ENCODE data around the gene STARD8.
"Not testable (repeated sequence)": the region's sequence is repeated elsewhere in the genome, so short reads cannot be mapped to it uniquely, and the experiment has no call there.

STARD8 gene, protein sequence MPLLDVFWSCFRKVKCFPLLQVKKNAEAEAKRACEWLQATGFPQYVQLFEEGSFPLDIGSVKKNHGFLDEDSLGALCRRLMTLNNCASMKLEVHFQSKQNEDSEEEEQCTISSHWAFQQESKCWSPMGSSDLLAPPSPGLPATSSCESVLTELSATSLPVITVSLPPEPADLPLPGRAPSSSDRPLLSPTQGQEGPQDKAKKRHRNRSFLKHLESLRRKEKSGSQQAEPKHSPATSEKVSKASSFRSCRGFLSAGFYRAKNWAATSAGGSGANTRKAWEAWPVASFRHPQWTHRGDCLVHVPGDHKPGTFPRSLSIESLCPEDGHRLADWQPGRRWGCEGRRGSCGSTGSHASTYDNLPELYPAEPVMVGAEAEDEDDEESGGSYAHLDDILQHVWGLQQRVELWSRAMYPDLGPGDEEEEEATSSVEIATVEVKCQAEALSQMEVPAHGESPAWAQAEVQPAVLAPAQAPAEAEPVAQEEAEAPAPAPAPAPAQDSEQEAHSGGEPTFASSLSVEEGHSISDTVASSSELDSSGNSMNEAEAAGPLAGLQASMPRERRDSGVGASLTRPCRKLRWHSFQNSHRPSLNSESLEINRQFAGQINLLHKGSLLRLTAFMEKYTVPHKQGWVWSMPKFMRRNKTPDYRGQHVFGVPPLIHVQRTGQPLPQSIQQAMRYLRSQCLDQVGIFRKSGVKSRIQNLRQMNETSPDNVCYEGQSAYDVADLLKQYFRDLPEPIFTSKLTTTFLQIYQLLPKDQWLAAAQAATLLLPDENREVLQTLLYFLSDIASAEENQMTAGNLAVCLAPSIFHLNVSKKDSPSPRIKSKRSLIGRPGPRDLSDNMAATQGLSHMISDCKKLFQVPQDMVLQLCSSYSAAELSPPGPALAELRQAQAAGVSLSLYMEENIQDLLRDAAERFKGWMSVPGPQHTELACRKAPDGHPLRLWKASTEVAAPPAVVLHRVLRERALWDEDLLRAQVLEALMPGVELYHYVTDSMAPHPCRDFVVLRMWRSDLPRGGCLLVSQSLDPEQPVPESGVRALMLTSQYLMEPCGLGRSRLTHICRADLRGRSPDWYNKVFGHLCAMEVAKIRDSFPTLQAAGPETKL

DNA sequence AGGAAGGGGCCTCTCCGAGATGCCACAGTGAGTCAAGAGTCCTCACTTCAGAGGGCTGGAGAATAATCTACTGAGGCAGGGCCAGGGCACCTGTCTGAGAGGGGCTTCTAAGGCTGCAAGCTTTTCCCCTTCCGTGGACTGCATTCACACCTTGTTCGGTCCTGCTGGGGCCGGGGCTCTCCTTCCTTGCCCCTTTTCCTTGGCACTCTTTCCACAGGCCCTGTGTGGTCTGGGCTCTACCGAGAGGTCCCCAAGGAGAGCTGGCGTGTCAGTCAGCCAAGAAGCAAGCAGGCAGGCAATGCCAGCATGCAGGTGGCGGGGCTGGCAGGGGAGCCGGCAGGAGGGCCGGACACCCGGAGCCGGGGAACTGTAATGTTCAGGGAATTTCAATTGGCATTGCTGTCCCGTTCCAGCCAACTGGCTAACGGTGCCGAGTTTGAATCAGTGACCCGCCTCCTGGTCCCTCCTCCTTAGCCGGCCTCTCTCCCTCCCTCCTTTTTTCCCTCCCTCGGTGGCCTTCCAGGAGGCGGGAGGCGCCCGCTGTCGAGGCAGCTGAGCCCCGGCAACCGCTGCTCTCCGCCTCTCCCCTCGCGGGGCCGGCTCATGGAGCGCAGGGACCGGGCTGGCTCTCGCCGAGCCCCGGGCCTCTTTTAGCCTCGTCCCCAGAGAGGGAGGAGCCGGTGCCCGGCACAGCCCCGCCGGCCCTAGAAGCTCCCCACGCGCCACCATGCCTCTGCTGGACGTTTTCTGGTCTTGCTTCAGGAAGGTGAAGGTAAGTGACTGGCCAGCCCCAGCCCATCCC is at the start of gene STARD8:
STARD8 (plus strand) TSS at position 511 of the 802 bp plus-strand sequence; CDS start at position 728, 217 bp downstream.
- DNase-seq (ENCODE audit: low read depth in 2 of 2), result no peak

DNA sequence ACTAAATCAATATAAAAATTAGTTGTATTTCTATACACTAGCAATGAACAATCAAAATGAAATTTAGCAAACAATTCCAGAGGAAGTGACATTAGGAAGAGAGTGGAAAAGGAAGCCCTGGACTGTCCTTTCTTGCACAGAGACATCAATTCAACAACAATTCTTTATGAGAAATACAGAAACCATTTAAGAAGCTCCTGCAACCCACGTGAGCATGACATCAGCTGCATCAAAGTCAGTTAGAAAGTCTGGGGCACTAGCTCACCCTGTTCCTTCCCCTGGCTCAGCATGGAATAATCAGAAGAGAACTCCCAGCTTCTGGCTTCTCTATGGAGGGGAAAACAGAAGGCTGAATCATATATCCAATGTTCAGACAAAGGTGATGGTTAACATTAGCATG is 48.6 kb upstream of the STARD8 start:
- DNase-seq (ENCODE audit: low read depth in 2 of 2), result no peak

DNA sequence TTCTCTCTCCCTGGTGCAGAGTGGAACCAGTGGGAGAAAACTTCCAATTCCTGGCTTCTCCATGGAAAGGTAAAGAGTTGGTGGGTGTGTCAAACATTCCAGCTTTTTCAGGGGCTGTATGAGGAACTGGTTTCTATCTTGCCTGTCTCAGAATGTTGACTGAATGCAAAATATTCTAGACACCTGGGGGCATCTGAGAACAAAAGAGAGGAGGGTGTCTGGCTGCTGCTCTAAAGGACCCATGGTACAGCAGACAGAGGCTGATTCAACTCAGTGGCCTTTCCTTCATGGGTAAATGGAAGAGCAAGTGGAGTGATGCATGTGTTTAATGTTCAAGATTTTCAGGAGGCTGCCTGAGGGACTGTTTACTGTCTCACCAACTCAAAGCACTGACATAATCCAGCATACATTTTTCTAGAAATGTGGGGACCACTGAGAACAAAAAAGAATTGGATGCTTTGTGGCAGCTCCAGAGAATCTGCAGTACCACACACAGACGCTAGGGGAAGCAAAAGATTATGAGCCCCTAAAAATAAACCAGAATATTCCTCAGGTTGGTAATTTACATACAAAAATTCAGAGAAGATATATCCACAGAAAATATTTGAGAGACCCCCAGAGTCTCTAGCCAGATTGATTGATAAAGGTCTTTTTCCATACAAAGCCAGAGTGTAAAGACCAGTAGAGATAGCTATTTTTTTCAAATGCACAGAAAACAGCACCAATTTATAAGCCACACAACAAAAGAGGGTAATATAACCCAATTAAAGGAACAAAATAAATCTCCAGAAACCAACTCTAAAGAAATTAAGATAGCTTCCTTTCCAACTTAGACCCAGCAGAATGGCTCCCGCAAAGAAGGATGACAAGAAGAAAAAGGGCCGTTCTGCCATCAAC is 48.0 kb upstream of the STARD8 start:
- no peak for DNase-seq (ENCODE audit: low read depth in 2 of 2)

DNA sequence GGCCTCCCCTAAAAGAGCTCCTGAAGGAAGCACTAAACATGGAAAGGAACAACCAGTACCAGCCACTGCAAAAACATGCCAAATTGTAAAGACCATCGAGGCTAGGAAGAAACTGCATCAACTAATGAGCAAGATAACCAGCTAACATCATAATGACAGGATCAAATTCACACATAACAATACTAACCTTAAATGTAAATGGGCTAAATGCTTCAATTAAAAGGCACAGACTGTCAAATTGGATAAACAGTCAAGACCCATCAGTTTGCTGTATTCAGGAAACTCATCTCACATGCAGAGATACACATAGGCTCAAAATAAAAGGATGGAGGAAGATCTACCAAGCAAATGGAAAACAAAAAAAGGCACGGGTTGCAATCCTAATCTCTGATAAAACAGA is 43.2 kb upstream of the STARD8 start:
- not testable (repeated sequence) for DNase-seq (ENCODE audit: low read depth in 2 of 2)

DNA sequence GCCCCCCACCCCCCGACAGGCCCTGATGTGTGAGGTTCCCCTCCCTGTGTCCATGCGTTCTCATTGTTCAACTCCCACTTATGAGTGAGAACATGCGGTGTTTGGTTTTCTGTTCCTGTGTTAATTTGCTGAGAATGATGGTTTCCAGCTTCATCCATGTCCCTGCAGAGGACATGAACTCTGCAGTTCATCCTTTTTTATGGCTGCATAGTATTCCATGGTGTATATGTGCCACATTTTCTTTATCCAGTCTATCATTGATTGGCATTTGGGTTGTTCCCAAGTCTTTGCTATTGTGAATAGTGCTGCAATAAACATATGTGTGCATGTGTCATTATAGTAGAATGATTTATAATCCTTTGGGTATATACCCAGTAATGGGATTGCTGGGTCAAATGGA is 32.7 kb upstream of the STARD8 start:
- not testable (repeated sequence) for DNase-seq (ENCODE audit: low read depth in 2 of 2)

DNA sequence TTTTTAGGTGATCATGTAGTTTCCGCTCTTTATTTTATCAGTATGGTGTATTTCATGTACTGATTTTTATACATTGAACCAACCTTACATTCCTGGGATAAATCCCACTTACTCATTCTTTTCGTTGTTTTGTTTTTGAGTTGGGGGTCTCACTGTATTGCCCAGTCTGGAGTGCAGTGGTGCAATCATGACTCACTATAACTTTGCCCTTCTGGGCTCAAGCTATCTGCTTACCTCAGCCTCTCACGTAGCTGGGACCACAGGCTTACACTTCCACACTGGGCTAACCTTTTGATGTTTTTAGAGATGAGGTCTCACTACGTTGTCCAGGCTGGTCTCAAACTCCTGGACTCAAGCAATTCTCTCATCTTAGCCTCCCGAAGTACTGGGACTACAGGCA is 19.5 kb upstream of the STARD8 start:
- DNase-seq (ENCODE audit: low read depth in 2 of 2), result no peak

DNA sequence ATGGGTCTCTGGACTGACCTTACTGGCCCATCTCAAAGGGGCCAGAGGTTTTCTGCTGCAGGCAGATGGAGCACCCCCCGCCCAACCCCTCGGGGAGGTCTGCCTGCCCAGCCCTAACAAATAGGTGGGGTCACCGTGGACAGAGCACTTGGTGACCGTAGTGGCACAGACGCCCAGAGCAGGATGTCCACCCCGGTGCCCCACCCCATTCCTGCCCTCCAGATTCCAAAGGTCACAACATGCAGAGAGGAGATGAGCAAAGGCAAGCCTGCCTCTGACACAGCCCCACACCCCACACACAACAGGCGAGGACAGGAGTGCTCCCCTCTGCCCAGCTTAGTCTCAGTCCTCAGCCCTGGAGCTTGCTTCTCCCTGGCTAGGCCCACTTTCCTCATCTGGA is 17.5 kb upstream of the STARD8 start:
- DNase-seq (ENCODE audit: low read depth in 2 of 2), result not testable (repeated sequence)

DNA sequence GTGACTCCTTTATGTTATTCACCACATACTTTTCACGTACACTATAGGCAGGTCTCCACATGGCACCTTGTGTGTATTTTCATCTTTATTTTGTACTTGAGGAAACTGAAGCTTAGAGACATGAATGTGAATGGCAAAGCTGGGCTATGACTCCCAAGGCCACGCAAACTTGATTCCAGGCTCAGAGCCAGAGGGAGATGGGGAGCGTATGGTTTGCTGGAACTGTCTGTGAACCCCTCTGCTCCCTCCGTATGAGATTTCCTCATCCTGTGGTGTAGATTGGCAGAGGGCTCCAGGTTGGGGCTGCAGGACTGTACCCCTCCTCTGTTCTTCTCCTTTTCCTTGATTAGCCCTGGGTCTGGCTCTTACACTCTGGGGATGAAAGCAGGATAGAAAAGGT is 16.1 kb upstream of the STARD8 start:
- DNase-seq (ENCODE audit: low read depth in 2 of 2), result no peak

DNA sequence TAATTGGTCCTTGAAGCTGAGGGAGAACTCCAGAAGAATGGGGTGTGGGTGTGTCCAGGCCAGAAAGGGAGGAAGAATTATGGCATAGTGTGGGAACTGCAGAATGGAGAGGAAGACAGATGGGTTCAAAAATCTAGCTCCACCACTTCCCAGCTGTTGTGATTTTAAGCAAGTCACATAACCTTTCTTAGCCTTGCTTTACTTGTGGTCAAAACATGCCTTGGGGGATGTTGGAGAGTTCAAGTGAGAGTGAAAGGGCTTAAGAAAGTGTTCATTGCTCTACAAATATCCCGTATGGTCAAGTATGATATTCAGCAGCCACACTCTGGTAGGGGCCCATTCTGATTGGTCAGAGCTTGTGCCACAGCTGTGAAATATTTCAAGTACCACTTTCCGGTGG is 15.0 kb upstream of the STARD8 start:
- no peak for DNase-seq (ENCODE audit: low read depth in 2 of 2)

DNA sequence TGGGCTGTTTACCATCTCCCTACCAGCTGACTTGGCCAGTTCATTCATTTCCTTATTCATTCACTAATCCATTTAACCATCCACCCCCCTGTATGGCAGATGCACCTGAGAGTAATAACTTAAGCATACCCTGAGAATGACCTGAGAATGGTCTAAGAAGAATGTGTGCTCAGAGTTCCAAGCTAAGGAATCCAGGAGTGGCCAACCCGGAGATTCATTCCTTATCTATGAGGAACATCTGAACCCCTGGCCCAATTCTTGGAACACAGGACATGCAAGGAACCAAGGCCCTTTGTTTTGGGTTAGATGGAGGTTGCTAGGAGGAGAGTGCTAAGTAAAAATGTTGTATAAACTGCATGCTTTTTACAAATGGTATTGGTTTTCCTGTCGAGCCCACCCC is 13.5 kb upstream of the STARD8 start:
- no peak for DNase-seq (ENCODE audit: low read depth in 2 of 2)

DNA sequence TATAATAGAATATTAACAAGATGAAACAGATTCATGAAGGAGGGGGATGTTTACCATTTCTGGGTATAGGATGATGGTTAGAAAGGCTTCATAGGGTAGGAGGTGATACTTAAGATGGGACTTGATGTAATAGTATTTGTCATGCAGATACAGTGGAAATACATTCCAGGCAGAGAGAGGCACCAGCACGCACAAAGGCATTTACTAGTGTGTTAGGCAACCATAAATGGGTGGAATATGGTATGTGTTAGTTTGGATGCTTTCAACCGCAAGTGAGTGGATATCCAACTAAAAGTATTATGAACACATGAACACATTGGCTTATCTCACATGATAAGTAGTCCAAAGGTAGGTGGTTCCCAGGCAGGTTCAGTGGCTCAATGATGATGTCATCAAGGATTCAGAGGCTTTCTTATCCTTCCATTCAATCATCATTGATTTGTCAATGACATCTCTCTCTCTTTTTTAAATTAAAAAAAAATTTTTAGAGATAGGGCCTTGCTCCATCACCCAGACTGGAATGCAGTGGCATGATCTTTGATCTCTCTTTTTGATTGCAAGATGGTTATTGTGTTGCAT is 12.7 kb upstream of the STARD8 start:
- no peak for DNase-seq (ENCODE audit: low read depth in 2 of 2)

DNA sequence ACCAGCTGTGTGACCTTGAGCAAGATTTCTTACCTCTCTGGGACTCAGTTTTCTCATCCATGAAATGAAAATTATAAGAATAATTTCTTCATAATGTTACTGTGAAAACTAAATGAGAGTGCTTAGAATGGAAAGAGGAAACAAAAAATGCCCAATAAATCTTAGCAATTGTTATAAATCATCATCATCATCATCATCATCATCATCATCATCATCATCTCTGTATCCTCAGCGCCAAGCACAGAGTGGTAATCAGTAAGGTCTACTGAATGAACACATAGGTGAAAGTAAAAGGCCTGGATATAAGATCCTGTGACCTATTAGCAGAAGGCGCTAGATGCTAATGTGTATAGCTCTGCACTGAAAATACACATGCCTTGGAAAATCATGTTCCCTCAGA is 6.8 kb upstream of the STARD8 start:
- DNase-seq (ENCODE audit: low read depth in 2 of 2), result no peak

DNA sequence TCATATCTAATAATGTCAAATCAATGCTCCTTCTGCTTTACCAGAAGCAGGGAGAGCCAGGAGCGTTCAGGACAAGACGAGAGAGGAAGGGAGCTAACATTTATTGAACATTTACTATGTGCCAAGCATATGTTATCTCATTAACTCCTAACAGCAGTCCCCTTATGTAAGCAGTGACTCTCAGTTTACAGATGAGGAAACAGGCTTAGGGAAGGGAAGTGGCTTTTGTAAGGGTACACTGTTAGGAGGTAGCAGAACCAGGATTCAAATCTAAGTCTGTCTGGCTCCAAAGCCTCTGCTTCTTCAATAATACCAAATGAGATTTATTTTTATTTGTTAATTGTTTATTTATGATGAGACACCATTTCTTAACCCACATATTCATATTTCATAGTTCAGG is 2.6 kb upstream of the STARD8 start:
- DNase-seq (ENCODE audit: low read depth in 2 of 2), result no peak

DNA sequence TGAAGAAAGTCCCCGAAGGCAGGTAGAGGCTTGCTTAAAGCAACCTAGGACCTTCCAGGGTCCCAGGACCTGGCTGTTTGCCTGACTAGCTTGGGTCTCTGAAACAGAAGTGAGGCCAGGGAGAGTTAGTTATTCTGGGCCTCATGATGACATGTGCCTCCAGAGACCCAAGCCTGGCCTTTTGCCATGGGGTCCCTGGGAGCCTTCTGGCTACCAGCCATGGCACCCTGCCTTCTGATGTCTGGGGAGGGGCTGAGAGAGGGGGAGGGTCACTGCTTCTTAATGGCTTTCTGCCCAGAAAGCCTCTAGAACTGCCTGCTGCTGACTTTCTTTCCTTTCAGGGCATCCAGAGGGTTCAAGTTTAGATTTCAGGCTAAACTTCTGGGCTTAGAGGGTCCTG is 1.0 kb upstream of the STARD8 start:
- no peak for DNase-seq (ENCODE audit: low read depth in 2 of 2)

DNA sequence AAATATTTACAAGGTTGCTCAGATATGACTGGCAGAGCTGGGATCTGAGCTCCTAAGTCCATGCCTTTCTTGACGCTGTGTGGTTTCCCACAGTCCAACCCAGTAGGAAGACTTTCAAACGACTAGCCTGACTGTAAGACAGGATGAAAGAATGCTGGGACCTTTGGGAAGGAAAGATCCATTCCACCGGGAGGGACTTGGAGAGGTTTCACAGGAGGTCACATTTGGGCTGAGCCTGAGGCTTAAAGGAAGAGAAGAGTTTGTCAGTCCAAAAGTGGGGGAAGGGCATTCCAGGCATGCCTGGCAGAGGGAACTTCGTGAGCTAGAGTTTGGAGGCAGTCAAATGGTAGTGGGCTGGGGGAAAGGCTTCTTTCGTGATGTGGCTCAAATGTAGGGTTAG is 1.5 kb downstream of the STARD8 start:
- no peak for DNase-seq (ENCODE audit: low read depth in 2 of 2)

DNA sequence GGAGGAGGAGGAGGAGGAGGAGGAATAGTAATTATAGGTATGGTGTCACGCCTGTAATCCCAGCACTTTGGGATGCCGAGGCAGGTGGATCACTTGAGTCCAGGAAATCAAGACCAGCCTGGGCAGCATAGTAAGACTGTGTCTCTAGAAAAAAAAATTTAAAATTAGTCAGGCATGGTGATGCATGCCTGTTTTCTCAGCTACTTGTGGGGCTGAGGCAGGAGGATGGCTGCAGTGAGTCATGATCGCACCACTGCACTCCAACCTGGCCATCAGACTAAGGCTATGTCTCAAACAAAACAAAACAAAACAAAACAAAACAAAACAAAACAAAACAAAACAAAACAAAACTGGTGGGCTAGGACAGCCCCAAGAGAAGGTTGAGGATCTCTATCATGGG is 3.0 kb downstream of the STARD8 start:
- no peak for DNase-seq (ENCODE audit: low read depth in 2 of 2)

DNA sequence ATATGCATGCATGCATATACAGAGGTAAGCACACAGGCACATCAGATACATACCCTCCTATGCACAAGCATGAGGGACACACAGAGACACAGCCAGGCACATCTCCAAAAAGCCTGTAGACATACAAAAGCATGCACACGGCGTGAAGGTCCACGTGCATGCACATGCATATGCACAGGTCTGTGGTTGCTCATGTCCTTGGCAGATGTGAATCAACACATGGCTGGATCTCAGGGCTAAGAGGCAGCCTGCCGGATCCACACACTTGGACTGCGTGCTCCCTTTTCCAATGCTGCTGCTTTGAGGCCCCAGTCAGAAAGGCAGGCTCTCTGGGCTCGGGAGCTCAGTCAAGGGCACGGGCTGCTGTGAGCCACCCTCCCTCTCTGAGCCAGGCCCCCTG is 3.6 kb downstream of the STARD8 start:
- no peak for DNase-seq (ENCODE audit: low read depth in 2 of 2)

DNA sequence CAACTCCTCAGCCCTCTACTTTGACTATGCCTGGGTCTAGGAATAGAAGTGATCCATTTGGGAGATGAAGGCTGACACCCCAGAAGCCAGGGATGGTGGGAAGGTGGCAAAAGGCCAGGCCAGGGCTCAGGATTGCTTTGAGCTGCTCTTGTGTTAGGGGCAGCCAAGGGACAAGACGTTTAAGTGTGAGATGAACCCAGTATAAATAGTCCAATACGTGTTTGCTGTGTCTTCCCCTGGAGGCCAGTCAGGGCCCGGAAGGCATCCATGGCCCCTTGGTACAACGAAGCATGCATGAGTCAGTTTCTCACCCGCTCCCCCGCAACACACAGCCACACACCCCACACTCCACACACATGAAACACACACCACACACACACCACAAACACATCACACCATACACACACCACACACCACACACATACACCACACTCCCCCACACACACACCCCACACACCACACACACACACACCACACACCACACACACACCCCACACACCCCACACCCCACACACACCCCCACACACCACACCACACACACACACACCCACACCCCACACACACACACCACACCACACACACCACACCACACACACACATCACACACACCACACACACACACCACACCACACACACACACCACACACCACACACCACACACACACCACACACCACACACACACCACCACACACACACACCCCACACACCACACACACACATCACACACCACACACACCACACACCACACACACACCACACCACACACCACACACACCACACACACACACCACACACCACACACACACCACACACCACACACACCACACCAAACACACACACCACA is 5.1 kb downstream of the STARD8 start:
- no peak for DNase-seq (ENCODE audit: low read depth in 2 of 2)

DNA sequence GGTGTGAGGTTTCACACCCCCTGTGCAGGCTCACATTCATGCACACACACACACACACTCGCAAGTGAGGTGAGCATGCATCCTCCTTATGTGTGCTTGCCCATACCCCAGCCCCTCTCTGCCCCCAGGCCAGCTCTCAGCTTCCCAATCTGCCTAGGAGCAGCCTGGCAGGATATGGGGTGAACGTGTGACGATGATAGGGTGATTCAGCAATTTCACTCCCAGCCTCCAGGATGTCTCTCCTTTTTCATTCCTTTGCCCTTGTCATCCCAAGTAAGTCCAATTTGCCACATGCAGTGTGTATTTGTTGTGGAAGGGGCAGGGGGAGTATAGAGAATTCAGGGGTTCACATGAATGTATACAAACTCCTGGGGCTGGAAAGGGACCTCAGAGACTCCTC is 7.2 kb downstream of the STARD8 start:
- no peak for DNase-seq (ENCODE audit: low read depth in 2 of 2)
